ENCODE measurements around the gene CES4A. TPM values are rescaled to one million over a fixed set of nuclear protein-coding genes. Genes with fewer than 3 reads are reported as not detected.
"Not testable (repeated sequence)": the region's sequence is repeated elsewhere in the genome, so short reads cannot be mapped to it uniquely, and the experiment has no call there.

CES4A gene
- total RNA-seq, 2 experiments from 2014 or later = 4.5 to 5.2 TPM

DNA sequence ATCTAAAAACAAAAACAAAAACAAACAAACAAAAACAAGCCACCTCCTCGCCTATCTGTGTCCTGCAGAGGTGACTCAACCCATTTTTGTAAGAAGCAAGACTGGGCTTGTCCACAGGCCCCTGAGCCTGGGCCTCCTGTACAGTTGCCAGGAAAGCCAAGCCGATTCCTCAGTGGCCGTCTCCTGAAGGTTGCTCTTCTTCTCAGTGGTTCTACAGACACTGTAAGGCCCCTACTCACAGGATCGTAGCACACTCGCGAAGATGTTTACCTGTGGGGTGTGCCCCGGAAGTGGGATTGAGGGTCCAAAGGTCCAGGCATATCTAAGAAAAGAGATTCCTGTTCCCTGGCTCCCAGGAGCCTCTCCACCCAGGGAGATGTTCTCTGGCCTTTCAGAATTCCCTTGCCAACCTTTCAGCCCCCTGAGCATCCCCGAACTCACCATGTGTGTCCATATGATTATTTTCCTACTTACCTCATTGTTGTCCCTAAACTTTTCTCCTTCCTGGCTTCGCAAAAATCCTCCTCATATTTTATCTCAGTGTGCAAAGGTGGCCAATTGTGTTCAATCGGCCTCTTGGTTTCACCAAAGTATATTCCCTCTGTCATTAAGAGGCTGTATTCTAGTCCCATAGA is 34.8 kb upstream of the CES4A start:
- POLR2A ChIA-PET = interaction anchor here (0.6 kb wide), 1 partner anchor 61 kb away, joined by 6 read pairs; no protein-coding TSS in a partner anchor
- CTCF ChIA-PET = interaction anchor here (0.6 to 2.6 kb wide), 15 partner anchors 7 to 458 kb away, joined by 3 to 17 read pairs (median 4); partner anchors contain the start of genes CBFB, CES3 and PHAF1

DNA sequence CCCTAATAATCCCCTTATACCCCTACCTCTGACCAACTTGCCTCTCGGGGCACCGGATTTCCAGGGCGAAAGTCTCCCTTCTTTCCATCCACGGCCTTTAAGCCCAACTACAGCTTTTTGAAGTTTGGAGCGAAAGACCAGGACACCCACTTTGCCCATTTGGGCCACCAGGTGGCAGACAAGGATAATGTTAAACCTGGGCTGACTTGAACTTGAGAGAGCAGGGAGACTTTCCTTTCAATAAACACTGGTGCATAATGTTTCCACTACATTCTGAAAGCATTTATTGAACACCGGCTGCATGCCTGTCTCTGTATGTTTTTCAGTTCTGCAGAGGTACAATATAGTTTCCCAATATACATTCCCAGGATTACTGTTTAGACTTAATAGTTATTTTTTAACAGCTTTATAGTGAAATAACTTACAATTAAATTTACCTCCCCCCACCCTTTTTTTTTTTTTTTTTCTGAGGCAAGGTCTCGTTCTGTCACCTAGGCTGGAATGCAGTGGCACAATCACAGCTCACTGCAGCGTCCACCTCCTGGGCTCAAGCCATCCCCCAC is 34.2 kb upstream of the CES4A start:
- ChIA-PET POLR2A (no interaction called here), CTCF (interaction anchor here (0.6 to 2.6 kb wide), 16 partner anchors 11 to 457 kb away, joined by 3 to 17 read pairs (median 4); partner anchors contain the start of genes CBFB and PHAF1)

DNA sequence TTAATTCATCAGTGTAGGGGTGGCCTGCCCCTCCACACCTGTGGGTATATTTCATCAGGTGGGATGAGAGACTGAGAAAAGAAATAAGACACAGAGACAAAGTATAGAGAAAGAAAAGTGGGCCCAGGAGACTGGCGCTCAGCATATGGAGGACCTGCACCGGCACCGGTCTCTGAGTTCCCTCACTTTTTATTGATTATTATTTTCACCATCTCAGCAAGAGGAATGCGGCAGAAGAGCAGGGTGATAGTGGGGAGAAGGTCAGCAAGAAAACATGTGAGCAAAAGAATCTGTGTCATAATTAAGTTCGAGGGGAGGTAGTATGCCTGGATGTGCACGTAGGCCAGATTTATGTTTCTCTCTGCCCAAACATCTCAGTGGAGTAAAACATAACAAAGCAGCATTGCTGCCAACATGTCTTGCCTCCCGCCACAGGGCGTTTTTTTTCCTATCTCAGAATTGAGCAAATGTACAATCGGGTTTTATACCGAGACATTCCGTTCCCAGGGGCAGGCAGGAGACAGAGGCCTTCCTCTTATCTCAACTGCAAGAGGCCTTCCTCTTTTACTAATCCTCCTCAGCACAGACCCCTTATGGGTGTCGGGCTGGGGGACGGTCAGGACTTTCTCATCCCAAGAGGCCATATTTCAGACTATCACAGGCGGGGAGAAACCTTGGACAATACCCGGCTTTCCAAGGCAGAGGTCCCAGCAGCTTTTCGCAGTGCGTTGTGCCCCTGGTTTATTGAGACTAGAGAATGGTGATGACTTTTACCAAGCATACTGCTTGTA is 32.8 kb upstream of the CES4A start:
- POLR2A ChIA-PET = not testable (repeated sequence)
- CTCF ChIA-PET = interaction anchor here (0.9 to 3.2 kb wide), 4 partner anchors 8 to 199 kb away, joined by 3 to 11 read pairs (median 3); no protein-coding TSS in a partner anchor

DNA sequence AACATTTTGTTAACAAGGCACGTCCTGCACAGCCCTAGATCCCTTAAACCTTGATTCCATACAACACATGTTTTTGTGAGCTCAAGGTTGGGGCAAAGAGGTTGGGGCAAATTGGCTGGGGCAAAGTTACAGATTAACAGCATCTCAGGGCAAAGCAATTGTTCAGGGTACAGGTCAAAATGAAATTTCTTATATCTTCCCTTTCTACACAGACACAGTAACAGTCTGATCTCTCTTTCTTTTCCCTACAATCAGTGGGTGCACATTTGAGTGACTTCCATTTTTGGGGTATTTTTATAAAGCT is 32.3 kb upstream of the CES4A start:
- POLR2A ChIA-PET = not testable (repeated sequence)
- CTCF ChIA-PET = interaction anchor here (0.9 to 3.2 kb wide), 5 partner anchors 9 to 229 kb away, joined by 3 to 11 read pairs (median 3); no protein-coding TSS in a partner anchor

DNA sequence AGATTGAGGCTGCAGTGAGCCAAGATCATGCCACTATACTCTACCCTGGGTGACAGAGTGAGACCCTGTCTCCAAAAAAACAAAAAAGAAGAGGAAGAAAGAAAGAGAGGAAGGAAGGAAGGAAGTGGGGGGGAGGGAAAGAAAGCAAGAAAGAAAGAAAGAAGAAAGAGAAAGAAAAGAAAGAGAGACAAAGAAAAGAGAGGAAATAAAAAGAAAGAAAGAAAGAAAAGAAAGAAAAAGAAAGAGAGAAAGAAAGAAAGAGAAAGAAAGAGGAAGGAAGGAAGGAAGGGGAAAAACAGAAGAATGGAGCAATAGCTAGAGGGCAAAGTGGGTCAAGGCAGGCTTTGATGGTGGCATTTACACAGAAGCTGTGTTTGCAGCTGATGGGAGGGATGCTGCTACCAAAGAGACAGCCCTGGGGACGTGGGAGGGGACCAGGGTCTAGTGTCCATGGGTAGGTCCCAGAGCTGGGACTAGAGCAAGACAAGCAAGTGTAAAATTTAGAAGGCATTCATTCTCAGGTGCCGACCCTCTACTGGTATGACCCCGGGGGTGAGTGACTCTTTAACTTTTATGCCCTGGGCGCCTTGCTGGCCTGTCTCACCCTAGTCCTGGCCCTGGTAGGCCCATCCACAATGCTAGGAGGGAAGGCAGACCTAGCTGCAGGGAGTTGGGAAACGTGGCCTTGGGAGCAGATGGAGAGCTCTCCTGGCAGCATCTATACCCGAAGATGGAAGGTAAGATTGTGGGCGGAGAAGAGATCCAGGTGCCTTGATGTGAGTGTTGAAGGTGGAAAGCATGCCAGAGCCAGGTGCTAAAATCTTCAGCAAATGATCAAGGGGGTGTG is 29.3 kb upstream of the CES4A start:
- CTCF ChIA-PET = interaction anchor here (0.7 to 3.2 kb wide), 8 partner anchors 52 to 233 kb away, joined by 3 to 11 read pairs (median 4); partner anchors contain the start of gene E2F4
- POLR2A ChIA-PET = interaction anchor here (0.8 kb wide), 1 partner anchor 280 kb away, joined by 7 read pairs; no protein-coding TSS in a partner anchor

DNA sequence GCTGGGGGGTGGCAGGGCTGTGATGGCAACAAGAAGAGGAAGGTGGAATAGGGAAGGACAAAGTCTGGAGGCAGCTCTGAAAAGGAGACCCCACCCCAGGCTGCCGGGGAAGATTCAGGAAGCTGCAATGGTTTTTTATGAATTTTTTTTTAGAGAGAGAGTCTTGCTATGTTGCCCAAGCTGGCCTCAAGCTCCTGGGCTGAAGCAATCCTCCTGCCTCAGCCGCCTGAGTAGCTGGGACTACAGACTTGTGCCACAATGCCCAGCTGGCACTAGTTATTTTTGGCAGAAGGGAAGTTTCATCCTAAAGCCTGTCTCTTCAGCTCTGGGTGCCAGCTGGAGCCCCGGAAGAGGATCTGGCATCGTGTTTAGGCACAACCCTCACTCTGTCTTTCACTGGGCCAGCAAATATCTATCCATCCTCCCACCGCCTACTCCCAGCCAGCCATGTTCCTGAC is 28.7 kb upstream of the CES4A start:
- CTCF ChIA-PET = interaction anchor here (0.9 to 2.4 kb wide), 4 partner anchors 52 to 226 kb away, joined by 3 to 5 read pairs (median 4); no protein-coding TSS in a partner anchor
- POLR2A ChIA-PET = interaction anchor here (0.8 kb wide), 1 partner anchor 280 kb away, joined by 7 read pairs; no protein-coding TSS in a partner anchor

DNA sequence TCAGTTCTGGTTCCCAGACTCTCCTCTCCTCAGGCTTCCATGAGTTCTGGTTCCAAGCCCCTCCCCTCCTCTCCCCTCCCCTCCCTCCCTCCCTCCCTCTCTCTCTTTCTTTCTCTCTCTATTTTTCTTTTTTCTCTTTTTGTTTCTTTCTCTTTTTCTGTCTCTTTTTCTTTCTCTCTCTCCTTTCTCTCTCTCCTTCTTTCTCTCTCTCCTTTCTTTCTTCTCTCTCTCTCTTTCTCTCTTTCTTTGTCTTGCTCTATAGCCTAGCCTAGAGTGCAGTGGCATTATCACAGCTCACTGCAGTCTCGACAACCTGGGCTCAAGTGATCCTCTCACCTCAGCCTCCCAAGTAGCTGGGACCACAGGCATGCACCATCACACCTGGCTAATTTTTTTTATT is 28.1 kb upstream of the CES4A start:
- POLR2A ChIA-PET = no interaction called here
- CTCF ChIA-PET = interaction anchor here (0.8 to 2.4 kb wide), 6 partner anchors 10 to 225 kb away, joined by 3 to 6 read pairs (median 4); partner anchors contain the start of gene NOL3

DNA sequence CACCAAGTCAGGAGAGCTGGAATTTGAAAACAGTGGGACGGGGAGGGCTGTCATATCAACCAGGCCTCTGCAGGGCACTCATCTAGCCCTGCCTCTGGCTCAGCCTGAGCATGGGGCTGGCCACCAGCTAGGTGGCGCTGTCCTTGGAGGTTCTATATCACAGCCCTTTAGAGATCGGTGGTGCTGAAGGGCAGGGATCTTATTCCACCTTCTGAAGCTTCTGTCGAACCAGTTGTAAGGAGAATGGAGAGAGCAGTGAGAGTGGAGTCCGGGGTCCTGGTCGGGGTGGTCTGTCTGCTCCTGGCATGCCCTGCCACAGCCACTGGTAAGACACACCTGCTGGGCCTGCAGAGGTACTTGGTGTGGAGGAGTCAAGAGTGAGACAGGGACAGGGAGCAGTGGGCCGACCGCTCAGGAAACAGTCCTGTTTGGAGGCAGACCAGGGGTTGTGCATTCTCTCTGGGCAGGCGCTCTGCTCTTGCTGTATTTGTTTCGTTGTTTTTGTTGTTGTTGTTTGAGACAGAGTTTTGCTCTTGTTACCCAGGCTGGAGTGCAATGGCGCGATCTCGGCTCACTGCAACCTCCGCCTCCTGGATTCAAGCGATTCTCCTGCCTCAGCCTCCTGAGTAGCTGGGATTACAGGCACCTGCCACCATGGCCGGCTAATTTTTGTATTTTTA is 27.2 kb upstream of the CES4A start, which contains the start of gene CES3:
Gene CES3, plus strand, starts transcription at position 202 of the 680 bp plus-strand sequence. Its CDS starts 42 bp downstream, at position 244.
- ChIA-PET CTCF (interaction anchor here (0.8 to 2.4 kb wide), 10 partner anchors 8 to 209 kb away, joined by 3 to 6 read pairs (median 4); partner anchors contain the start of gene NOL3), POLR2A (interaction anchor here (0.5 to 0.6 kb wide), 2 partner anchors 156 to 197 kb away, joined by 3 to 5 read pairs; no protein-coding TSS in a partner anchor)

DNA sequence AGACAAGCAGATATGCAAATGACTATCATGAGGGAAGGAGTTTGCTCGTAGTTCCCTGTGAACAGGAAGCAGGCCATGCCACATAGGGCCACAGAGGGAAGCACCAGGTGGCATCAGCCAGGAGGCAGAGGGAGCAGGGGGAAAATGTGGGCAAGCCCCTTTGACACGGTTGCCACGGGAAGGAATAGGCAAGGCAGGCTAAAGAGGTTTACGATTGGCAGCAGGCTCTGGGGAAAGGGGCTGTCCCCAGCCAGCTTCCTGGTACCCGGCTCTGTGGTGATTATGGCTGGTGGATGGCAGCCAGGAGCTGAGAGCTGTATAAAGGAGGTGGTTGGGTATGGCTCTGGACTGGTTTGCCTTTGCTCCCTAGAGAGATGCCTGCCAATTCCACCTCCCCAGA is 26.5 kb upstream of the CES4A start:
- POLR2A ChIA-PET = interaction anchor here (0.5 kb wide), 1 partner anchor 198 kb away, joined by 3 read pairs; no protein-coding TSS in a partner anchor
- CTCF ChIA-PET = interaction anchor here (0.9 to 1.7 kb wide), 7 partner anchors 9 to 192 kb away, joined by 3 to 6 read pairs (median 4); partner anchors contain the start of gene B3GNT9

DNA sequence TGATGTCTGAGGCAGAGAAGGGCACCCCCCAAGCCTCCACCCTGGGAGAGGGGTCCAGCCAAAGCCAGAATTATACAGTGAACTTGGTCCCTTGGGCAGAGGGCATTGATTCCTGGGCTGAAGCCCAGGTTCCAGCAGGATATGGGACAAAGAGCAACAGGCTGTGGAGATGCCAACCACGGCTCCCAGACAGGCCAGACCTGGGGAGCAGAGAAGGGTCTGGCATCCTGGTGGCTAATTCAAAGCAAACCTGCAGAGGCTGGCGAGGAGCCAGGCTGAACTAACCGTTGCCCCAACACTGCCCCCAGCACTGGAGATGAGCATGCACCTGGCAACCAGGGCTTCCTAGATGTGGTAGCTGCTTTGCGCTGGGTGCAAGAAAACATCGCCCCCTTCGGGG is 24.3 kb upstream of the CES4A start:
- ChIA-PET CTCF (interaction anchor here (1.2 to 1.6 kb wide), 2 partner anchors 13 to 192 kb away, joined by 3 to 4 read pairs; no protein-coding TSS in a partner anchor), POLR2A (no interaction called here)

DNA sequence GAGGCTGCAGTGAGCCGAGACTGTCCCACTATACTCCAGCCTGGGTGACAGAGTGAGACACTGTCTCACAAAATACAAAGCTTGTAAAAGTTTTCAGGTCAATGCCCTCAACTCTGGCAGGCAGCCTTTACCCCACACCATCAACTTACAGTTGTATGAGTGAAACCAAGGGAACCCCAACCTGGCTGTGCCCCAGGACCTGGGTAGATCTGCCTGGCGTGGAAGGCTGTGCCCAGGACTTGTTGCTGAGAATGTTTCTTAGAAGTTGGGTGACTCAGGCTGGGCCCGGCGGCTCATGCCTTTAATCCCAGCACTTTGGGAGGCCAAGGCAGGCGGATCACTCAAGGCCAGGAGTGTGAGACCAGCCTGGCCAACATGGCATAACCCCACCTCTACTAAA is 19.5 kb upstream of the CES4A start:
- CTCF ChIA-PET = interaction anchor here (1.4 to 2.1 kb wide), 2 partner anchors 12 to 49 kb away, joined by 3 to 6 read pairs; no protein-coding TSS in a partner anchor
- POLR2A ChIA-PET = no interaction called here

DNA sequence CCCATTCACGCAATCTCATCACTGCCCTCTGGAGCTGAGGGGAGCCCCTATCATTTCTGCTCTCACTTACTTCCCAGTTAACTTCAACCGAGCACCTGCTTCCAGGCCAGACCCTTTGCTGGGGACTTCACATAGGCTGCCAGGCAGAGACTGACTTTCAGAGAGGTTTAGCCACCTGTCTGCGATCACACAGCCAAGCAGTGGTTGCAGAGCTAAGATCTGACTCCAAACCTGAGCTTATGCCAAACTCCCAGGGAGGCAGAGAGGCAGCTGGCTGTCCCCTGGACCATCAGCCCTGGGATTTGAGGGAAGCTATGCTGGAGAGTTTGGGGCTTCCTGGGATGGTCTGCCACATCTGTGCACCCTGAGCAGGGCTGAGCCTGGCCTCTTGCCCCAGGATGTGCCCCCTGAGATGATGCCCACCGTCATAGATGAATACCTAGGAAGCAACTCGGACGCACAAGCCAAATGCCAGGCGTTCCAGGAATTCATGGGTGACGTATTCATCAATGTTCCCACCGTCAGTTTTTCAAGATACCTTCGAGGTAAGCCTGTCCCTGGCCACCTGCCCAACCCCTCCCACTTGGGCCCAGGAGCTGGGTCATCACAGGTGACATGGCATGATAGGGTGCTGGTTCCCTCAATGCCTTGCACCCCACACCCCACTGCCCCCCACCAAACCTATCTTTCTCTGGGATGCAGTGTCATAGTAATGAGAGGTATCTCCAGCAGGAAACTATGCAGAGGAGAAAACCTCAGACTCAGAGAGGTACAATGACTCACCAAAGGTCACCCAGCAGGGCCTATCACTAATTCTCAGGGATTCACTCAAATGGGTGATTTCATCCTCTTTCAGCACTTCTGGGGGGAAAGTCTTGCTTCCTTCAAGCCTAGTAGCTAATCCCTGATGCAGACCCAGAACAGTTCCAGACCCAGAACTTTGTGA is 17.3 kb upstream of the CES4A start:
- ChIA-PET POLR2A (no interaction called here), CTCF (interaction anchor here (0.7 to 2.1 kb wide), 6 partner anchors 9 to 213 kb away, joined by 3 to 6 read pairs (median 4); no protein-coding TSS in a partner anchor)

DNA sequence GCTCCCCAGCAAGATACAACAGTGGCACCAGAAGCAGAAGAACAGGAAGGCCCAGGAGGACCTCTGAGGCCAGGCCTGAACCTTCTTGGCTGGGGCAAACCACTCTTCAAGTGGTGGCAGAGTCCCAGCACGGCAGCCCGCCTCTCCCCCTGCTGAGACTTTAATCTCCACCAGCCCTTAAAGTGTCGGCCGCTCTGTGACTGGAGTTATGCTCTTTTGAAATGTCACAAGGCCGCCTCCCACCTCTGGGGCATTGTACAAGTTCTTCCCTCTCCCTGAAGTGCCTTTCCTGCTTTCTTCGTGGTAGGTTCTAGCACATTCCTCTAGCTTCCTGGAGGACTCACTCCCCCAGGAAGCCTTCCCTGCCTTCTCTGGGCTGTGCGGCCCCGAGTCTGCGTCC is 15.4 kb upstream of the CES4A start:
- CTCF ChIA-PET = interaction anchor here (0.9 to 1.9 kb wide), 3 partner anchors 11 to 182 kb away, joined by 3 to 6 read pairs (median 4); no protein-coding TSS in a partner anchor
- POLR2A ChIA-PET = interaction anchor here (0.5 kb wide), 1 partner anchor 124 kb away, joined by 3 read pairs; no protein-coding TSS in a partner anchor

DNA sequence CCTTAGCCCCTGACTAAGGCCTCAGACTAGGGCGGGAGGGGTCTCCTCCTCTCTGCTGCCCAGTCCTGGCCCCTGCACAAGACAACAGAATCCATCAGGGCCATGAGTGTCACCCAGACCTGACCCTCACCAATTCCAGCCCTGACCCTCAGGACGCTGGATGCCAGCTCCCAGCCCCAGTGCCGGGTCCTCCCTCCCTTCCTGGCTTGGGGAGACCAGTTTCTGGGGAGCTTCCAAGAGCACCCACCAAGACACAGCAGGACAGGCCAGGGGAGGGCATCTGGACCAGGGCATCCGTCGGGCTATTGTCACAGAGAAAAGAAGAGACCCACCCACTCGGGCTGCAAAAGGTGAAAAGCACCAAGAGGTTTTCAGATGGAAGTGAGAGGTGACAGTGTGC is 14.7 kb upstream of the CES4A start:
- POLR2A ChIA-PET = interaction anchor here (0.5 to 0.6 kb wide), 2 partner anchors 39 to 123 kb away, joined by 3 read pairs; no protein-coding TSS in a partner anchor

DNA sequence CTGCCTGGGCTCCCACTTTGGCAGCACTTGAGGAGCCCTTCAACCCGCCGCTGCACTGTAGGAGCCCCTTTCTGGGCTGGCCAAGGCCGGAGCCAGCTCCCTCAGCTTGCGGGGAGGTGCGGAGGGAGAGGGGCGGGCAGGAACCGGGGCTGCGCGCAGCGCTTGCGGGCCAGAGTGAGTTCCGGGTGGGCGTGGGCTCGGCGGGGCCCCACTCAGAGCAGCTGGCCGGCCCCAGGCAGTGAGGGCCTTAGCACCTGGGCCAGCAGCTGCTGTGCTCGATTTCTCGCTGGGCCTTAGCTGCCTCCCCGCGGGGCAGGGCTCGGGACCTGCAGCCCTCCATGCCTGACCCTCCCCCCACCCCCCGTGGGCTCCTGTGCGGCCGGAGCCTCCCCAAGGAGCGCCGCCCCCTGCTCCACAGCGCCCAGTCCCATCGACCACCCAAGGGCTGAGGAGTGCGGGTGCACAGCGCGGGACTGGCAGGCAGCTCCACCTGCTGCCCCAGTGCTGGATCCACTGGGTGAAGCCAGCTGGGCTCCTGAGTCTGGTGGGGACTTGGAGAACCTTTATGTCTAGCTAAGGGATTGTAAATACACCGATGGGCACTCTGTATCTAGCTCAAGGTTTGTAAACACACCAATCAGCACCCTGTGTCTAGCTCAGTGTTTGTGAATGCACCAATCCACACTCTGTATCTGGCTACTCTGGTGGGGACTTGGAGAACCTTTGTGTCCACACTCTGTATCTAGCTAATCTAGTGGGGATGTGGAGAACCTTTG is 14.0 kb upstream of the CES4A start:
- CTCF ChIA-PET = interaction anchor here (1.2 to 2.5 kb wide), 3 partner anchors 20 to 211 kb away, joined by 3 to 15 read pairs (median 12); no protein-coding TSS in a partner anchor
- POLR2A ChIA-PET = interaction anchor here (0.6 kb wide), 2 partner anchors 40 to 188 kb away, joined by 3 read pairs; no protein-coding TSS in a partner anchor

More for the DNA sequence above, 14.7 kb upstream of the CES4A start:
- CTCF ChIA-PET = interaction anchor here (0.6 to 1.2 kb wide), 3 partner anchors 19 to 341 kb away, joined by 3 to 4 read pairs (median 3); no protein-coding TSS in a partner anchor
